ENCODE measurements around the gene SEL1L3. TPM values are rescaled to one million over a fixed set of nuclear protein-coding genes. Genes with fewer than 3 reads are reported as not detected.

The SEL1L3 gene
- total and polyA plus RNA-seq, 2 donors from 2014 or later, result 8.2 to 60.3 TPM

- FAIRE-seq (no peak), DNase-seq (no peak)
- intact Hi-C loops (cut with DNase I), result no loop called here
- Histone ChIP-seq H3K4me1 (ENCODE audit: control insufficient read depth in 2 of 3, insufficient read depth in 2 of 3, low read depth in 1 of 3, low read length in 3 of 3) (peaks cover 0 to 11% (median 9%) of the 10 kb centered on the region in 3 donors), H3K27me3 (ENCODE audit: control insufficient read depth, insufficient read depth, low read length) (no peaks in the 10 kb centered on the region), H3K27ac (ENCODE audit: low read depth in 2 of 2, low read length in 2 of 2) (peak overlapping the region; percentile 45 to 59), H3K4me3 (ENCODE audit: low read length in 3 of 3) (no peak overlapping the region), H3K9me3 (ENCODE audit: control insufficient read depth in 2 of 3, insufficient read depth in 1 of 3, low read length in 3 of 3) (no peaks in the 10 kb centered on the region), H3K36me3 (ENCODE audit: control insufficient read depth in 2 of 3, insufficient read depth in 3 of 3, low read length in 3 of 3) (no peaks in the 10 kb centered on the region), H3K9ac (ENCODE audit: low read length in 3 of 3) (no peak overlapping the region)
- no peak for TF ChIP-seq CTCF (IDR thresholded peaks at IDR 0.05; ENCODE audit: borderline replicate concordance, extremely low read depth, insufficient read depth)
These were observed 52.8 kb downstream of the SEL1L3 start for GRCh38 chr4:25809996-25810395.

- Histone ChIP-seq H3K4me1 (ENCODE audit: control insufficient read depth in 2 of 3, insufficient read depth in 2 of 3, low read depth in 1 of 3, low read length in 3 of 3) (peaks cover 0 to 11% (median 9%) of the 10 kb centered on the region in 3 donors), H3K9ac (ENCODE audit: low read length in 3 of 3) (no peak overlapping the region), H3K27ac (ENCODE audit: low read depth in 2 of 2, low read length in 2 of 2) (no peak overlapping the region), H3K27me3 (ENCODE audit: control insufficient read depth, insufficient read depth, low read length) (no peaks in the 10 kb centered on the region), H3K36me3 (ENCODE audit: control insufficient read depth in 2 of 3, insufficient read depth in 3 of 3, low read length in 3 of 3) (peaks cover 0 to 5% (median 0%) of the 10 kb centered on the region in 3 donors), H3K4me3 (ENCODE audit: low read length in 3 of 3) (no peak overlapping the region), H3K9me3 (ENCODE audit: control insufficient read depth in 2 of 3, insufficient read depth in 1 of 3, low read length in 3 of 3) (no peaks in the 10 kb centered on the region)
- FAIRE-seq, result no peak
- no peak for TF ChIP-seq CTCF (IDR thresholded peaks at IDR 0.05; ENCODE audit: borderline replicate concordance, extremely low read depth, insufficient read depth)
- intact Hi-C loops (cut with DNase I), result no loop called here
- no peak for DNase-seq
These were observed 55.6 kb downstream of the SEL1L3 start for GRCh38 chr4:25807102-25807728.

- Histone ChIP-seq H3K27ac (ENCODE audit: low read depth in 2 of 2, low read length in 2 of 2) (no peak overlapping the region), H3K27me3 (ENCODE audit: control insufficient read depth, insufficient read depth, low read length) (no peaks in the 10 kb centered on the region), H3K36me3 (ENCODE audit: control insufficient read depth in 2 of 3, insufficient read depth in 3 of 3, low read length in 3 of 3) (peaks cover 0 to 5% (median 0%) of the 10 kb centered on the region in 3 donors), H3K4me1 (ENCODE audit: control insufficient read depth in 2 of 3, insufficient read depth in 2 of 3, low read depth in 1 of 3, low read length in 3 of 3) (peaks cover 0 to 7% (median 0%) of the 10 kb centered on the region in 3 donors), H3K9me3 (ENCODE audit: control insufficient read depth in 2 of 3, insufficient read depth in 1 of 3, low read length in 3 of 3) (no peaks in the 10 kb centered on the region), H3K4me3 (ENCODE audit: low read length in 3 of 3) (no peak overlapping the region), H3K9ac (ENCODE audit: low read length in 3 of 3) (no peak overlapping the region)
- DNase-seq, result no peak
- FAIRE-seq, result no peak
- TF ChIP-seq CTCF (IDR thresholded peaks at IDR 0.05; ENCODE audit: borderline replicate concordance, extremely low read depth, insufficient read depth), result no peak
- intact Hi-C loops (cut with DNase I), result no loop called here
These were observed 57.4 kb downstream of the SEL1L3 start for GRCh38 chr4:25805255-25805860.

All from kidney (tissue), 14 donors.